Fibroblast of skin of scalp (primary cell): ENCODE results near the gene ATP4A. TPM values are rescaled to one million over a fixed set of nuclear protein-coding genes. Genes with fewer than 3 reads are reported as not detected.
"Not testable (repeated sequence)": the region's sequence is repeated elsewhere in the genome, so short reads cannot be mapped to it uniquely, and the experiment has no call there.

Source experiments
- DNase-seq: peaks from one replicate; pipeline ENCODE4 v3.0.0-alpha.2; 2013
- polyA plus RNA-seq, 2 experiments: library from polyadenylated mRNA; unstranded; fragments of 120-200 nt; gene quantifications; one replicate each; pipeline ENCODE4 v1.2.1, GENCODE V29; 2013; ENCODE audit not compliant: insufficient read length in 2 of 2

ATP4A gene
- polyA plus RNA-seq (2013, experiment 1 of 2; ENCODE audit: insufficient read length) = 0.10 TPM
- polyA plus RNA-seq (2013, experiment 2 of 2; ENCODE audit: insufficient read length) = not detected

DNA sequence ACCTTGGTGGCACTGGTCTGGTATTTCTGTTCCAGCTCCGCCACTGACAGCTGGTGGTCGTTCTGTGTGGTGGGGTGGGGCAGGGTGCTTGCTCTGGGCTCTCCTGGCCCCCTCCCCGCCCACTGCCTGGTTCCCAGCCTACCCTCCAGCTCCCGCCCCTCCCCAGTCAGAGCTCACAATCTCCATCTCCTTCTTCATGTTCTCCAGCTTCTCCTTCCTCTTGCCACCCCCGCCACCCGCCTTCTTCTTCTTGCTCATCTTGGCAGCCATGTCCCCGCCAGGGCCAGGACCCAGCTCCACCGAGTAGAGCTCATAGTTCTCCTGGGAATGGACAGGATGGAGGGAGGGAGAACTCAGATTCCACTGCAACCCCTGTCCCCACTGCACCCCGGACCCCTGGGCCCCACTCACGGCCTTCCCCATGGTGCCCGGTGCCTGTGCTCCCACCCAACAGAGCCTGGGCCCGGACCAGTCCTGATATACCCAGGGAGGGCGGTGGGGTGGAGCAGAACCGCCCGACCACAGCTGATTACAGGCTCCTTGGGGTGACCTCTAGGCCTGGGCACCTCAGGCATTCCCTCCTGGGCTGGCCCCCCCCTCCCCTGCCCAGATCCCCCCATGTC is at the start of gene ATP4A:
Gene ATP4A (minus strand): TSS at position 452 of the 623 bp plus-strand sequence. CDS start 29 bp downstream, at position 423.
- no peak for DNase-seq

DNA sequence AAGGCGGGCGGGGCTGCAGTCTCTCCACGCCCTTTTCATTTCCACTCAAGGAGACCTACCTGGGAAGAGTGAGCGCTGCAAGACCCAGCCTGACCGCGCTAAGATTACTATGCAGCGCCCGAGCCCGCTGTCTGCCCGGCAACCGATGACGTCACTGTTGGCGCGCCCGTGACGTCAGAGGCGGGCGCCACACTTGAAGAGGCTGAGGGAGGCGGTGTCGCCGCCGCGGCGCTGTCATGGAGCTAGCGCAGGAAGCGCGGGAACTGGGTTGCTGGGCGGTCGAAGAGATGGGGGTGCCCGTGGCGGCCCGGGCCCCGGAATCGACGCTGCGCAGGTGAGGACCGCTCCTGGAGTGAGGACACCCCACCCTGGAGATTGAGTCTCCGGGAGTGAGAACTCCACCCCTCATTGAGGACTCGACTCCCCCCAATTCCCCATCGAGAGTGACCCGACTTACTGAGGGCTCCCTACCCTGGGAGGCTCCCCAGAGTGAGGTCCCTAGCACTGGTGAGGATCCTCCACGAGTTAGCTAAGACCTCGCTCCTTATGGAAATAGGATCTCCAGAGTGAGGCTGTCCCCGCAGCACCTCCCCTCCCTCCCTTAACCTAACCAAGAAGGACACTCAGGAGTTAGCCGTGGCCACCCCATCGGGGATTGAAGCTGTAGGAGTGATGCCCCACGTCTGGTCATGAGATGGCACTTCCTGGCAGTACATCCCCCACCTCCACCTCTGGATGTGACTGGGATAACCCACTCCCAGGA is 49.3 kb upstream of the ATP4A start, which contains the start of gene HAUS5:
Gene HAUS5 (plus strand): TSS at position 177 of the 763 bp plus-strand sequence. CDS start 60 bp downstream, at position 237.
- peak; percentile 92 for DNase-seq

DNA sequence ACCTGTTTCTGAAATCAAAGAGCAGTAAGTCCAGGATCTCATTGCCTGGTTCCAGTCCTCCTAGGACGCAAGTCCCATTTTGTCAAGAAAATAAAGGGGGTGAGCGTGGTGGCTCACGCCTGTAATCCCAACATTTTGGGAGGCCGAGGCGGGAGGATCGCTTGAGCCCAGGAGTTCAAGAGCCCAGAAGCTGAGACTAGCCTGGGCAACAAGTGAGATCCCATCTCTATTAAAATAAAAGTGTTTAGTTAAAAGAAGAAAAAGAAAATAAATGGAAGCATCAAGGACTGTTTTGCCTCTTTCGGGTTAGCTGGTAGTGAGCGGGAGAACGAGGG is 48.7 kb upstream of the ATP4A start:
- DNase-seq = no peak

DNA sequence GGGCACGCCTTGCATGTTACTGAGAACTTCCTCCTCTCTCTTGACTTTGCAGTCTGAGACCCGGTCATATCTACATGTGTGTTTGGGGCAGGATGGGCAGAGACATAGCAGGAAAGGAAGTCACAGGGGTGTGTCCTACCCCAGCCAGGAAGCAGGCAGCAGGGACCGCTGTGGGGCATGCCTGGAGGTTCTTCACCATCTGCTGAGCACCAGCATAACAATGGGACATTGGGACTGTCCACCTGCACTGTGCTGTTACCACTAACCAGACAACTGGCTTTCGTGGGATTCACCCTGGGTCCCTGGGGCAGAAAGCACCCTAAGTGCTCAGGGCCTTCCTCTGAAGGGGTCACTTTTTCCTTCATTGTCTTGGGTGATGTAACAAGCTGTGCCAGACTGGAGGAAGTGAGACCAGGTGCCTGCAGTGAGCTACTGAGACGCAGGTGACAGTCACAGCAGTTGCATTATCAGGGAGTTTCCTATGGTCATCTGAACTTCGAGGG is 46.4 kb upstream of the ATP4A start:
- DNase-seq = no peak

DNA sequence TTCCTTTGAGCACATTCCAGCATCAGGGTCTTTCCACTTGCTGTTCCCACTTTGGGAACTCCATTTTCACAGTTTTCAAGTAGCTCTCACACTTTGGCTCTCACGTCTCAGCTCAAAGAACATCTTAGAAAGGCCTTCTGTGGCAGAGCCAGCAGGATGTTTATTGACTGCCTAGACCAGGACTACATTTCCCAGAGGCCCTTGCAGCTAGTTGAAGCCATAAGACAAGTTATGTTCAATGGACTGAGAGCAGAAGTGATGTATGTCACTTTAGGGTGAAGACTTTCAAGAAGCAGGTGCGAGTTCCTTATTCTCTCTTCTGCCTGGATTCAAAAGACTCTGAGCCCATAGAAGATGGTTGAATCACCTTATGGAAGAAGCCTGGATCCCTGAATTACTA is 44.8 kb upstream of the ATP4A start:
- DNase-seq = no peak

DNA sequence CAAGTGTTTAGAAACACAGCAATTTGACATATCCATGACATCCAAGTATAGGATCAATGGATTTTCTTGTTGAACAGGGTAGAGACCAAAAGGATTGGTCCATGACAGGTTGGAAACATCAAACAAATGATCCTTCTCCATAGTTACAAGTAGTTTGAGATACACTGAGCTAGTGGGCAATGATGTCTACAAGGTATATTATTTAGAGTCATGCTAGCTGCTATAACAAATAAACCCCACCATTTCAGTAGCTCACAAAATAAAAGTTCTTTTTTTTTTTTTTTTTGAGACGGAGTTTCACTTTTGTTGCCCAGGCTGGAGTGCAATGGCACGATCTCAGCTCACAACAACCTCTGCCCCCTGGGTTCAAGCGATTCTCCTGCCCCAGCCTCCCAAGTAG is 44.2 kb upstream of the ATP4A start:
- no peak for DNase-seq

DNA sequence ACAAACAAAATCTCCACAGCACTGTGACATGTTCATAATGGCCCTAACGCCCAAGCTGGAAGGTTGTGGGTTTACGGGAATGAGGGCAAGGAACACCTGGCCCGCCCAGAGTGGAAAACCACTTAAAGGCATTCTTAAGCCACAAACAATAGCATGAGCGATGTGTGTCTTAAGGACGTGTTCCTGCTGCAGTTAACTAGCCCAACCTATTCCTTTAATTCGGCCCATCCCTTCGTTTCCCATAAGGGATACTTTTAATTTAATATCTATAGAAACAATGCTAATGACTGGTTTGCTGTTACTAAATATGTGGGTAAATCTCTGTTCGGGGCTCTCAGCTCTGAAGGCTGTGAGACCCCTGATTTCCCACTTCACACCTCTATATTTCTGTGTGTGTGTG is 43.7 kb upstream of the ATP4A start:
- not testable (repeated sequence) for DNase-seq

DNA sequence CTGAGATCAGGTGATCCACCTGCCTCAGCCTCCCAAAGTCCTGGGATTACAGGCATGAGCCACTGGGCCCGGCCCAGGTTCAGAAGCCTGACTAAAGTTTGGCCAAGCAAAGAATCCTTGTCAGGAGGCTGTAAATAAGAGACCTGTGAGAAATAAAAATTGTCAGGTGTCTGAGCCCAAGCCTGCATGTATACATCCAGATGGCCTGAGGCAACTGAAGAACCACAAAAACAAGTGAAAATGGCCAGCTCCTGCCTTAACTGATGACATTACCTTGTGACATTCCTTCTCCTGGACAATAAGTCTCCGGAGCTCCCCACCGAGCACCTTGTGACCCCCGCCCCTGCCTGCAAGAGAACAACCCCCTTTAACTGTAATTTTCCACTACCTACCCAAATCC is 41.0 kb upstream of the ATP4A start:
- DNase-seq = not testable (repeated sequence)

DNA sequence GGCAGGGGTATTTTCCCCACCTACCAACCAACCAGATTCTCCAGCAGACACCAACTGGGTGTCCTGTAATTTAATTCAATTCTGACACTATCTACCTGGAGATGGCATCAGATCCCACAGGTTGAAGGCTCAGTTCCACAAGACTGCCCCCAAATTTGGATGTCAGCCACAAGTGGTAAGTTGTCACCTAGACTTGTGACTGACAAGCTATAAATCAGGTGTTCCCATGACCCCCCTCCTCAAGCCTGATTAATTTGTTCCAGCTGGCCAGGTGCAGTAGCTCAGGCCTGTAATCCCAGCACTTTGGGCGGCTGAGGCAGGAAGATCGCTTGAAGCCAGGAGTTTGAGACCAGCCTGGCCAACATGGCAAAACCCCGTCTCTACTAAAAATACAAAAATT is 38.5 kb upstream of the ATP4A start:
- DNase-seq = no peak

DNA sequence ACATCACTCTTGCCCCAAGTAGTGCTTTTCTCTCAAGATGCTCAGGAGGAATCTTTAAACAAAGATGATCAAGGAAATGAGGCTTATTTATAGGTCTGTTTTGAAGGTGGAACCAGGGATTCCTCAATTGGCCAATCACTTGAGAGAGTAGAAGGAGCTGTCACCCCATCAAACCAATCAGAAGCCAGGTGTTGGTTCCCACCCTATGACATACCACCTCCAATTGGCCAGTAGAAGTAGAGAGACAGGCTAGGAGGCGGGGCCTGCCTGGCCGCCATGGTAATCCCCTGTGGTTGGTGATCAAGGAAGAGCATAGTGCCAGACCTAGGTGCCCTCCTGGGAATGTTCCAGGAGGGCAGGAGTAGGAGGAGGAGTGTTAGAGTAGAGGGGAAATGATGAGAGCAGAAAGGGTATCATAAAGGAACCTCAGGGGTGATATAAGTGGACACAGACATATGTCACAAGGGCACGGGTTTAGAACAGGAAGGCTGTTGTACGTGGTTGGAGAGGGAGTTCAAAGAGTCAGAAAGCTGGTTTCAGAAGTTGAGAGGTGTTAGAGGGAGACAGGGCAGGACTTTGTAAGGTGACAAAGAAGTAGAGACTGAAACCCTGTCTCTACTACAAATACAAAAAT is 33.0 kb upstream of the ATP4A start:
- DNase-seq = no peak

DNA sequence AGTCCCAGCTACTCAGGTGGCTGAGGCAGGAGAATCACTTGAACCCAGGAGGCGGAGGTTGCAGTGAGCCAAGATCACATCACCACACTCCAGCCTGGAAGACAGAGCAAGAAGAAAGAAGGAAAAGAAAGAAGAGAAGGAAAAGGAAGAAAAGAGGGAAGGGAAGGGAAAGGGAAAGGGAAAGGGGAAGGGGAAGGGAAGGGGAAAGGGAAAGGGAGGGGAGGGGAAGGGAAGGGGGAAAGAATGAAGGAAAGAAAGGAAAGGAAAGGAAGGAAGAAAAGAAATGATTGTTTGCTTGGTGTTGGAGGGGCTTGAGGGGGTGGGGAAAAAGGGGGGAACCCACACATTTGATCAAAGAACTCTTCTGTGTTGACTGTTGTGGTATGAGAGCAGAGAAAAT is 32.5 kb upstream of the ATP4A start:
- DNase-seq = no peak

DNA sequence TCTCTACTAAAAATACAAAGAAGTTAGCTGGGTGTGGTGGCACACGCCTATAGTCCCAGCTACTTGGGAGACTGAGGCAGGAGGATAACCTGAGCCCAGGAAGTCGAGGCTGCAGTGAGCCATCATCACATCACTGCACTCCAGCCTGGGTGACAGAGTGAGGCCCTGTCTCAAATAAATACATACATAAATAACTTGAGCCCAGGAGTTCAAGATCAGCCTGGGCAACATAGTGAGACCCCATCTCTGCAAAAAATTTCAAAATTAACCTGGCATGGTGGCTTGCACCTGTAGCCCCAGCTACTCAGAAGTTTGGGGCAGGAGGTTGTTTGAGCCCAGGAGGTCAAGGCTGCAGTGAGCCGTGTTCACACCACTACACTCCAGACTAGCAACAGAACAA is 31.6 kb upstream of the ATP4A start:
- DNase-seq = not testable (repeated sequence)

DNA sequence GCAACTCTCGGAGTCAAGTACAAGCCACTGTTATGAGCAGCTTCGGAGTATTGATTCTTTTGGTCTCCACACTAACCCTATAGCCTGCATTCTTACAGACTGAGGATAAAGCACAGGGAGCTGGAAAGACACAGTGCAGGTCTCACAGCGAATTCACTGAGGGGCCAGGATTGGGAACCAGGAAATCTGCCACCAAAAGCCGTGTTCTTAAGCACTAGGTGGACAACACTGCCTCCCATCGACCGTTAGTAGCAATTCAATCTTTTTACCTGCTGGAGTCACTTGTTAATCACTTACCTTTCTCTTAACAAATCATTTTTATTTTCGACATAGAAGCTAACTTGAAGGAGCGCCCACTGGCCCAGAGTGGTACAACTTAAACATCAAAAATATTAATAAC is 28.8 kb upstream of the ATP4A start:
- DNase-seq = no peak

DNA sequence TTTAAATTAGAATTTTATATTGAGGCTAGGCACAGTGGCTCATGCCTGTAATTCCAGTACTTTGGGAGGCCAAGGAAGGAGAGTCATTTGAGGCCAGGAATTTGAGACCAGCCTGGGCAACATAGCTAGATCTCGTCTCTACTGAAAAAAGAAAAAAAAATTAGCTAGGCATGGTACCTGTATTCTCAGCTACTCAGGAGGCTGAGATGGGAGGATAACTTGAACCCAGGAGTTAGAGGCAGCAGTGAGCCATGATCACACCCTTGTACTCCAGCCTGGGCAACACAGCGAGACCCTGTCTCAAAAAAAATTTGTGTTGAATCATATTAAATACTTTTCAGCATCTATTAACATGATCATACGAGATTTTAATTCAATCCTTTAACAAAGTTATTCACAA is 27.4 kb upstream of the ATP4A start:
- no peak for DNase-seq

DNA sequence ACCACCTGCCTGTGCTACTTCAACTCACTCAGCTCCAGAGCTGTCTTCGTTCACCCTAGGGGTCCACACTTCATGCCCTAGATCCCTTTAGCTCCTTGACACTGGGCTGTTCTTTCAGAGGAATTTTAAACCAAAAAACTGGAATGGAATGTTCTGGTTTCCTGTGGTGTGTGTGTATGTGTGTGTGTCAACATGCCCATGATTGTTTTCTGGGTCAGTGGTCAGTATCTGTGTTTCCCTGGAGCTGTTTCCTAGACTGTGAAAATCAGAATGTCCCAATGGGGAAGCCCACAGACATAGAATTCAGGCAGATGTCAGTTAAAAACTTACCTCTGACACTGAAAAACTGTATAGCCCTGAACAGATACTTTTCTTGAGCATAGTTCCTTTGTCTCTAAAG is 23.9 kb upstream of the ATP4A start:
- no peak for DNase-seq

DNA sequence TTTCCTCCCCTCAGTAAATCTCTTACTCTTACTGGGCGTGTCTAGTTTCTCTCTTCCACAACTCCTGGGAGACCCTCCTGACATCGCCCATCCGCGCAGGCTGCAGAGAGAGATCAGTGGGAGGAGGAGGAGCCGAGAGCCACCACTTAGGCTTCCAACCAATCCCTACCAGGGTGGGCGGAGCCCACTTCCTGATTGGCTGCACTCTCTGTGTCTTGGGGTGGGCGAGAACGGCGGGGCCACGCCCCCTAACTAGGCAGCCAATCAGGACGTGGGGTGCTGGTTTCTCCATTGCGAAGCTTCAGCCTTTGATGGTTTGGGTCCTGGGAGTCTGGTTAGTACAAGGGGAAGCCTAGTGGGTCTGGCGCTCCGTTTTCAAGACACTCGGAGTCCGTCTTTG is 22.4 kb upstream of the ATP4A start, which contains the start of gene PMIS2:
Gene PMIS2 (plus strand): TSS at position 326 of the 400 bp plus-strand sequence. CDS start 87 bp downstream, outside the sequence.
- no peak for DNase-seq

DNA sequence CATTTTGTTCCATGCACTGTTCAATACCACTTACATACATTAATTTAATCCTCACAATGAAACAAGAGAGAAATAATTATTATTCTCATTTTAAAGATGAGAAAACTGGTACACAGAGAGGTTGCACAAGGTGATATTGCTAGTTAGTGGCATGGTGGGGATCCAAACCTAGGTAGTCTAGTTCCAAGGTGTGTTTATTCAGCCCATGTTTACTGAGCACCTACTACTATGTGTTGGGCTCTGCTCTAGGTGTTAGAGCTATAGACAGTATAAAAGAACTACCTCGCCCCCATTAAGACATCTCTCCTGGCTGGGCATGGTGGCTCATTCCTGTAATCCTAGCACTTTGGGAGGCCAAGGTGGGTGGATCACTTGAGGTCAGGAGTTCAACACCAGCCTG is 19.3 kb upstream of the ATP4A start:
- no peak for DNase-seq

DNA sequence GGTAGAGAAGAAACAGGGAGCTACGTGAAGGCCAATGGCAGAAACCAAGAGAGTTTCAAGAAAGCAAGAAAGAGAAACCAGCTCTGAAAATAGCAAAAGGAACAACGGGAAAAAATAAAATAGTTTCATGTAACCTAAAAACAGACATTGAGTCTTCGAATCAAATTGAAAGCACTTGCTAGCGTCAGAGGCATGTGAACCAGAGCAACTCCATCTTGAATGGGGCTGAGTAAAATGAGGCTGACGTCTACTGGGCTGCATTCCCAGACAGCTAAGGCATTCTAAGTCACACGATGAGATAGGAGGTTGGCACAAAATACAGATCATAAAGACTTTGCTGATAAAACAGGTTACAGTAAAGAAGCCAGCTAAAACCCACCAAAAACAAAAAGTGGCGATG is 15.2 kb upstream of the ATP4A start:
- no peak for DNase-seq

DNA sequence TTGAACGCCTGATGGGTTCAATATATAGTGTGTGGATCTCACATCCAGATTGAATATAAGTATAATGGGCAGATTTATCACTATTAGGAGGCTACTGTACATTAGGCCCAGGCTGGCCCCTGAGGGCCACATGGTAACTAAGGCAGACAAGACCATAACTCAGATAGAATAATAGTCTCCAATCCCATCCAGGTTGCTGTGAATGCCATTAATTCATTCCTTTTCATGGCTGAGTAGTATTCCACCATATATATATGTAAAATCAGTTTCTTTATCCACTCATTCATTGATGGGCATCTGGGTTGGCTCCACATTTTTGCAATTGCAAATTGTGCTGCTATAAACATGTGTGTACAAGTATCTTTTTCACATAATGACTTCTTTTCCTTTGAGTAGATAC is 14.5 kb upstream of the ATP4A start:
- DNase-seq = no peak

DNA sequence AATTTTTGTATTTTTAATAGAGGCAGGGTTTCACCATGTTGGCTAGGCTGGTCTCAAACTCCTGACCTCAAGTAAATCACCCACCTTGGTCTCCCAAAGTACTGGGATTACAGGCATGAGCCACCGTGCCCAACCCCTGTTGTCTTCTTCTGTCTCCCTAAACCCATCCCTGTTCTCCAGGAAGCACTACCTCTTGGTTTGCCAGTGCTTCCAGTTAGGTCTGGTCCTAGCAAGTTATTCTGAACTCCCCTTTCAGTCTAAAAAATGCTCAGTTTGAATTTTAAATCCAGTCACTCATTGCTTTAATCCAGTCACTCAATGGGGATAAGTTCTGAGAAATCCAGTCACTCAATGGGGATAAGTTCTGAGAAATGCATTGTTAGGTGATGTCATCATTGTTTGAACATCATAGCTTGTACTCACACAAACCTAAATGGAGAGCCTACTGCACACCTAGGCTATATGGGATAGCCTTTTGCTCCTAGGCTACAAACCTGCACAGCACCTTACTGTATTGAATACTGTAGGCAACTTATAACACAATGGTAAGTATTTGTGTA is 8.0 kb upstream of the ATP4A start:
- no peak for DNase-seq

DNA sequence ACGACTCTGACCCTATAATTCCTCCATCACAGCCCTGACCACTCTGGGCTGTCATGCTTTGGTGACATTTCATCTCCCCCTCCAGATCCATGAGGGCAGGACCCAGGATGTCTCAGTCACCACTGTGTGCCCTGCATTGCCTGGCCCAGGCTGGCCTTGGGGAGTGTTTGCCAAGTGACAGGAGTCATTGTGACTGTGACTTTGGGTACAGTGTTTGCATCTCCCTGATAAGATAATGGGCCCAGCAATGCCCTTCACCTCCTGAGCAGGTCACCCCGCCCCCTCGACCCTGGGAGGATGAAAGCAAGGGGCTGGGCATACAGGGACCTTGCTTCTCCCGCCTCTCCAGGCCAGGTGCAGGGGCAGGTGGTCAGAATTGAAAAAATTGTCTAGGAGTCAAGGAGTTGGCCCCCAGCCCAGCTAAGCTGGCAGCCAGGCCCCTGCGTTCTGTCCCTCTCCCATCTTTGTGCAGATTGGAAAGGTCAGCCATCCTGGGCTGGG is 5.9 kb upstream of the ATP4A start:
- no peak for DNase-seq

DNA sequence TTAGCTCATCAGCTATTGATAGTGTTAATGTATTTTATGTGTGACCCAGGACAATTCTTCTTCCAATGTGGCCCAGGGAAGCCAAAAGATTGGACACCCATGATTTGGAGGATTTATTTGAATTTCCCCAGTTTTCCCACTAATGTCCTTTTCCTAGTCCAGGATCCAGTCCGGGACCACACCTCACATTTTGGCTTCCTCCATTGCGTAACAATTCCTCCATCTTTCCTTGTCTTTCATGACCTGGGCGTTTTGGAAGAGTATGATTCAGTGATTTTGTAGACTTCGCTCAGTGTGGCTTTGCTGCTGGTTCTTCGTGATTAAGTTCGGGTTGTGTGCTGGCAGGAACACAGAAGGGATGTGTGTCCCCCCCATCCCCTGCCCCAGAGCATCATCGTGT is 3.3 kb upstream of the ATP4A start:
- no peak for DNase-seq
